CD4-positive, alpha-beta T cell (primary cell): Measurements from ENCODE around the gene MALAT1. TPM values are rescaled to one million over a fixed set of nuclear protein-coding genes. Genes with fewer than 3 reads are reported as not detected.

Experiments
- ATAC-seq: fragments of 200-7000 bp; cut with Tn5 transposase; one replicate; pipeline ENCODE4 v1.10.0; 2022; ENCODE audit warnings: mild to moderate bottlenecking; ENCODE audit not compliant: poor library complexity
- CTCF ChIA-PET: fragments of 350-600 bp; sonication (Branson Sonifier 250); formaldehyde crosslinking; loops from one replicate; lab custom pipeline; 2021; ENCODE audit warnings: antibody characterized with exemption, inconsistent platforms; lab: Charles Lee
- POLR2A ChIA-PET: fragments of 350-600 bp; sonication (Branson Sonifier 250); formaldehyde crosslinking; loops from one replicate; lab custom pipeline; 2021; ENCODE audit warnings: antibody characterized with exemption, inconsistent platforms; lab: Charles Lee
- DNase-seq, 14 experiments: peaks; one replicate each; pipeline ENCODE4 v3.0.0-alpha.2; 2013 to 2020; ENCODE audit warnings: mixed read lengths in 2 of 14
- H3K27ac ChIP-seq, 2 donors: one replicate each; pipeline versions ENCODE4 v1.5.1 to v1.7.0; 2013; ENCODE audit warnings: low read length in 2 of 2, low read depth in 1 of 2, mild to moderate bottlenecking in 1 of 2
- H3K27me3 ChIP-seq, 2 experiments: 1 replicate in 1 of 2; 2 replicates in 1 of 2; pipeline versions ENCODE4 v1.6.1 to v1.7.0; 2013; ENCODE audit warnings: low read length in 2 of 2, control low read depth in 1 of 2, mild to moderate bottlenecking in 1 of 2, moderate library complexity in 1 of 2; ENCODE audit not compliant: insufficient read depth in 2 of 2, control insufficient read depth in 1 of 2
- H3K36me3 ChIP-seq: one replicate; pipeline ENCODE4 v1.6.1; 2013; ENCODE audit warnings: low read length, control low read depth; ENCODE audit not compliant: insufficient read depth
- H3K4me1 ChIP-seq: one replicate; pipeline ENCODE4 v1.6.1; 2013; ENCODE audit warnings: low read length, control low read depth; ENCODE audit not compliant: insufficient read depth
- H3K4me3 ChIP-seq: one replicate; pipeline ENCODE4 v1.5.1; 2013; ENCODE audit warnings: mild to moderate bottlenecking, low read length, moderate library complexity
- H3K9me3 ChIP-seq, 2 experiments: 1 replicate in 1 of 2; 2 replicates in 1 of 2; pipeline versions ENCODE4 v1.6.1 to v1.7.0; 2013; ENCODE audit warnings: low read length in 2 of 2, mild to moderate bottlenecking in 2 of 2, control low read depth in 1 of 2, moderate library complexity in 1 of 2; ENCODE audit not compliant: control insufficient read depth in 1 of 2, insufficient read depth in 1 of 2
- H3K27ac Mint-ChIP-seq: one replicate; pipeline ENCODE4 v1.8.0; 2020; ENCODE audit warnings: mixed read lengths
- H3K27me3 Mint-ChIP-seq: one replicate; pipeline ENCODE4 v1.8.0; 2021; ENCODE audit warnings: mixed read lengths
- H3K36me3 Mint-ChIP-seq: one replicate; pipeline ENCODE4 v1.8.0; 2021; ENCODE audit warnings: low read depth, mixed read lengths
- H3K4me1 Mint-ChIP-seq: one replicate; pipeline ENCODE4 v1.8.0; 2021; ENCODE audit warnings: low read depth, mixed read lengths
- H3K4me3 Mint-ChIP-seq: one replicate; pipeline ENCODE4 v1.8.0; 2020; ENCODE audit warnings: mild to moderate bottlenecking, mixed read lengths
- H3K9me3 Mint-ChIP-seq: one replicate; pipeline ENCODE4 v1.8.0; 2020; ENCODE audit warnings: mixed read lengths
- intact Hi-C, 2 experiments: fragments of 100-400 bp; cut with DNase I in 1 of 2; cut with micrococcal nuclease in 1 of 2; formaldehyde crosslinking; loops; one replicate each; pipeline versions ENCODE4 v1.15.1 to v1.9.0; 2023 to 2025; cut with DNase I, micrococcal nuclease
- total RNA-seq, 174 experiments: library from RNA in 2 of 174; stranded (reverse) in 2 of 174; gene quantifications; one replicate each; pipeline ENCODE4 v1.2.3 and lab custom pipeline; 2021 to 2026
- TF ChIP-seq, protein P1 (sequence below): fragments of 200-600 bp; IDR thresholded peaks from one replicate; pipeline ENCODE4 v1.8.0; 2022; ENCODE audit warnings: antibody characterized with exemption, mild to moderate bottlenecking

Gene MALAT1
- total RNA-seq, 2 experiments from 2014 or later = 31,509 to 32,316 TPM

GRCh38 chr11:65503368-65503948 is 4.6 kb downstream of the MALAT1 start:
- peaks cover 51% of the 10 kb centered on the region for H3K4me1 Mint-ChIP-seq
- peak in 1 of 14 experiments; percentile 37 for DNase-seq

DNA sequence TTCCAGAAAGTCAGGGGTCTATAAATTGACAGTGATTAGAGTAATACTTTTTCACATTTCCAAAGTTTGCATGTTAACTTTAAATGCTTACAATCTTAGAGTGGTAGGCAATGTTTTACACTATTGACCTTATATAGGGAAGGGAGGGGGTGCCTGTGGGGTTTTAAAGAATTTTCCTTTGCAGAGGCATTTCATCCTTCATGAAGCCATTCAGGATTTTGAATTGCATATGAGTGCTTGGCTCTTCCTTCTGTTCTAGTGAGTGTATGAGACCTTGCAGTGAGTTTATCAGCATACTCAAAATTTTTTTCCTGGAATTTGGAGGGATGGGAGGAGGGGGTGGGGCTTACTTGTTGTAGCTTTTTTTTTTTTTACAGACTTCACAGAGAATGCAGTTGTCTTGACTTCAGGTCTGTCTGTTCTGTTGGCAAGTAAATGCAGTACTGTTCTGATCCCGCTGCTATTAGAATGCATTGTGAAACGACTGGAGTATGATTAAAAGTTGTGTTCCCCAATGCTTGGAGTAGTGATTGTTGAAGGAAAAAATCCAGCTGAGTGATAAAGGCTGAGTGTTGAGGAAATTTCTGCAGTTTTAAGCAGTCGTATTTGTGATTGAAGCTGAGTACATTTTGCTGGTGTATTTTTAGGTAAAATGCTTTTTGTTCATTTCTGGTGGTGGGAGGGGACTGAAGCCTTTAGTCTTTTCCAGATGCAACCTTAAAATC is 5.3 kb downstream of the MALAT1 start:
- H3K27ac Mint-ChIP-seq = no peak overlapping the region
- CTCF ChIA-PET = interaction anchor here (0.5 to 7.5 kb wide), 4 partner anchors 32 to 190 kb away, joined by 3 to 82 read pairs (median 10); no protein-coding TSS in a partner anchor
- Histone ChIP-seq H3K36me3 (peaks cover 72% of the 10 kb centered on the region), H3K9me3 (peaks cover 0 to 19% of the 10 kb centered on the region in 2 experiments), H3K27ac (no peak overlapping the region), H3K4me1 (peaks cover 43% of the 10 kb centered on the region), H3K27me3 (no peaks in the 10 kb centered on the region), H3K4me3 (peak overlapping the region; percentile 73)
- DNase-seq (peak in 1 of 14 experiments; percentile 49), ATAC-seq (no peak)
- H3K27me3 Mint-ChIP-seq = no peaks in the 10 kb centered on the region
- no peaks in the 10 kb centered on the region for H3K9me3 Mint-ChIP-seq
- TF ChIP-seq, protein P1, sequence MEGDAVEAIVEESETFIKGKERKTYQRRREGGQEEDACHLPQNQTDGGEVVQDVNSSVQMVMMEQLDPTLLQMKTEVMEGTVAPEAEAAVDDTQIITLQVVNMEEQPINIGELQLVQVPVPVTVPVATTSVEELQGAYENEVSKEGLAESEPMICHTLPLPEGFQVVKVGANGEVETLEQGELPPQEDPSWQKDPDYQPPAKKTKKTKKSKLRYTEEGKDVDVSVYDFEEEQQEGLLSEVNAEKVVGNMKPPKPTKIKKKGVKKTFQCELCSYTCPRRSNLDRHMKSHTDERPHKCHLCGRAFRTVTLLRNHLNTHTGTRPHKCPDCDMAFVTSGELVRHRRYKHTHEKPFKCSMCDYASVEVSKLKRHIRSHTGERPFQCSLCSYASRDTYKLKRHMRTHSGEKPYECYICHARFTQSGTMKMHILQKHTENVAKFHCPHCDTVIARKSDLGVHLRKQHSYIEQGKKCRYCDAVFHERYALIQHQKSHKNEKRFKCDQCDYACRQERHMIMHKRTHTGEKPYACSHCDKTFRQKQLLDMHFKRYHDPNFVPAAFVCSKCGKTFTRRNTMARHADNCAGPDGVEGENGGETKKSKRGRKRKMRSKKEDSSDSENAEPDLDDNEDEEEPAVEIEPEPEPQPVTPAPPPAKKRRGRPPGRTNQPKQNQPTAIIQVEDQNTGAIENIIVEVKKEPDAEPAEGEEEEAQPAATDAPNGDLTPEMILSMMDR = no peak
- no peaks in the 10 kb centered on the region for H3K36me3 Mint-ChIP-seq
- no peak overlapping the region for H3K4me3 Mint-ChIP-seq
- POLR2A ChIA-PET = interaction anchor here (0.6 to 15.9 kb wide), 16 partner anchors 5 to 1727 kb away, joined by 3 to 3042 read pairs (median 11); partner anchors contain the start of genes FAM89B, FRMD8, MALAT1 and NEAT1
- peaks cover 51% of the 10 kb centered on the region for H3K4me1 Mint-ChIP-seq
- intact Hi-C loops = no loop called here

More at GRCh38 chr11:65503368-65503948, 4.6 kb downstream of the MALAT1 start:
- no peaks in the 10 kb centered on the region for H3K27me3 ChIP-seq
- ChIA-PET CTCF (interaction anchor here (0.5 to 2.1 kb wide), 4 partner anchors 32 to 190 kb away, joined by 3 to 8 read pairs (median 4); no protein-coding TSS in a partner anchor), POLR2A (interaction anchor here (0.7 to 15.9 kb wide), 9 partner anchors 10 to 140 kb away, joined by 3 to 3042 read pairs (median 11); partner anchors contain the start of genes FRMD8, NEAT1, SCYL1 and SLC25A45)
- H3K27me3 Mint-ChIP-seq = no peaks in the 10 kb centered on the region
- H3K4me3 Mint-ChIP-seq = no peak overlapping the region
- no peaks in the 10 kb centered on the region for H3K36me3 Mint-ChIP-seq
- no peak overlapping the region for H3K27ac ChIP-seq
- ATAC-seq = no peak
- TF ChIP-seq, protein P1 = no peak
- peaks cover 0 to 19% of the 10 kb centered on the region in 2 experiments for H3K9me3 ChIP-seq
- peaks cover 43% of the 10 kb centered on the region for H3K4me1 ChIP-seq
- intact Hi-C loops = no loop called here
- no peak overlapping the region for H3K27ac Mint-ChIP-seq
- peak overlapping the region; percentile 73 for H3K4me3 ChIP-seq
- no peaks in the 10 kb centered on the region for H3K9me3 Mint-ChIP-seq
- peaks cover 72% of the 10 kb centered on the region for H3K36me3 ChIP-seq

GRCh38 chr11:65504674-65505465 is 6.0 kb downstream of the MALAT1 start:
- no peaks in the 10 kb centered on the region for H3K27me3 ChIP-seq
- no peak overlapping the region for H3K4me3 Mint-ChIP-seq
- CTCF ChIA-PET = interaction anchor here (1.3 to 7.5 kb wide), 5 partner anchors 8 to 123 kb away, joined by 4 to 82 read pairs (median 6); no protein-coding TSS in a partner anchor
- peaks cover 0 to 19% of the 10 kb centered on the region in 2 experiments for H3K9me3 ChIP-seq
- no peaks in the 10 kb centered on the region for H3K36me3 Mint-ChIP-seq
- peaks cover 47% of the 10 kb centered on the region for H3K4me1 ChIP-seq
- POLR2A ChIA-PET = interaction anchor here (0.6 to 15.9 kb wide), 23 partner anchors 5 to 1726 kb away, joined by 3 to 3042 read pairs (median 4); partner anchors contain the start of genes FAM89B, FRMD8, MALAT1 and NEAT1
- TF ChIP-seq, protein P1 = no peak
- ATAC-seq = no peak
- no peaks in the 10 kb centered on the region for H3K9me3 Mint-ChIP-seq
- peaks cover 51% of the 10 kb centered on the region for H3K4me1 Mint-ChIP-seq
- peak overlapping the region; percentile 73 for H3K4me3 ChIP-seq
- H3K27ac Mint-ChIP-seq = no peak overlapping the region
- peak overlapping the region; percentile 32 to 46 for H3K27ac ChIP-seq
- DNase-seq = peak in 1 of 14 experiments; percentile 38
- H3K27me3 Mint-ChIP-seq = no peaks in the 10 kb centered on the region
- H3K36me3 ChIP-seq = peaks cover 71% of the 10 kb centered on the region
- intact Hi-C loops = loop anchor here in 1 of 2 experiments (5.0 kb wide), 1 partner anchor 33 kb away; no protein-coding TSS in a partner anchor
